Trophoblast cell (in vitro differentiated cells and primary cell): ENCODE results near the gene NBAS.

ENCODE experiments used
- DNase-seq, 2 donors: peaks; one replicate each; pipeline ENCODE4 v3.0.0-alpha.2; 2016
- H2AFZ ChIP-seq: 2 replicates; pipeline ENCODE4 v1.6.1; 2013; ENCODE audit warnings: low read length, moderate library complexity, mild to moderate bottlenecking; ENCODE audit not compliant: insufficient read depth, poor library complexity
- H2AK5ac ChIP-seq: 2 replicates; pipeline ENCODE4 v1.6.1; 2013; ENCODE audit warnings: mild to moderate bottlenecking, low read length
- H2BK120ac ChIP-seq: 2 replicates; pipeline ENCODE4 v1.6.1; 2013; ENCODE audit warnings: low read length, mild to moderate bottlenecking, moderate library complexity; ENCODE audit not compliant: insufficient read depth, poor library complexity
- H2BK12ac ChIP-seq: 2 replicates; pipeline ENCODE4 v1.6.1; 2013; ENCODE audit warnings: mild to moderate bottlenecking, low read length, moderate library complexity
- H2BK5ac ChIP-seq: 2 replicates; pipeline ENCODE4 v1.6.1; 2013; ENCODE audit warnings: low read length, low read depth, moderate library complexity, mild to moderate bottlenecking; ENCODE audit not compliant: poor library complexity
- H3K14ac ChIP-seq: 2 replicates; pipeline ENCODE4 v1.6.1; 2013; ENCODE audit warnings: mild to moderate bottlenecking, low read length
- H3K18ac ChIP-seq: 2 replicates; pipeline ENCODE4 v1.6.1; 2013; ENCODE audit warnings: mild to moderate bottlenecking, low read length
- H3K23ac ChIP-seq: 2 replicates; pipeline ENCODE4 v1.6.1; 2013; ENCODE audit warnings: low read length
- H3K27ac ChIP-seq: 2 replicates; pipeline ENCODE4 v1.5.1; 2013; ENCODE audit warnings: low read depth, mild to moderate bottlenecking, inconsistent platforms, low read length, moderate library complexity
- H3K27me3 ChIP-seq: 2 replicates; pipeline ENCODE4 v1.6.1; 2013; ENCODE audit warnings: inconsistent platforms, mild to moderate bottlenecking, low read length, moderate library complexity; ENCODE audit not compliant: insufficient read depth
- H3K36me3 ChIP-seq, 2 experiments: 1 replicate in 1 of 2; 2 replicates in 1 of 2; pipeline ENCODE4 v1.6.1; 2013; ENCODE audit warnings: low read length in 2 of 2, mild to moderate bottlenecking in 2 of 2, moderate library complexity in 1 of 2; ENCODE audit not compliant: insufficient read depth in 2 of 2, control insufficient read depth in 1 of 2
- H3K4ac ChIP-seq: 2 replicates; pipeline ENCODE4 v1.6.1; 2013; ENCODE audit warnings: low read depth, mild to moderate bottlenecking, low read length, moderate library complexity
- H3K4me1 ChIP-seq, 2 experiments: 1 replicate in 1 of 2; 2 replicates in 1 of 2; pipeline ENCODE4 v1.6.1; 2013; ENCODE audit warnings: low read length in 2 of 2, mild to moderate bottlenecking in 2 of 2, moderate library complexity in 1 of 2; ENCODE audit not compliant: insufficient read depth in 2 of 2, control insufficient read depth in 1 of 2
- H3K4me2 ChIP-seq: 2 replicates; pipeline ENCODE4 v1.6.1; 2013; ENCODE audit warnings: inconsistent platforms, mild to moderate bottlenecking, low read length, moderate library complexity
- H3K4me3 ChIP-seq: 2 replicates; pipeline ENCODE4 v1.5.1; 2013; ENCODE audit warnings: mild to moderate bottlenecking, low read depth, low read length, inconsistent platforms
- H3K79me1 ChIP-seq: one replicate; pipeline ENCODE4 v1.6.1; 2013; ENCODE audit warnings: low read length
- H3K79me2 ChIP-seq: 2 replicates; pipeline ENCODE4 v1.6.1; 2013; ENCODE audit warnings: low read length, mild to moderate bottlenecking; ENCODE audit not compliant: control insufficient read depth, insufficient read depth, poor library complexity
- H3K9ac ChIP-seq: 2 replicates; pipeline ENCODE4 v1.6.1; 2013; ENCODE audit warnings: mild to moderate bottlenecking, low read length
- H3K9me3 ChIP-seq: 2 replicates; pipeline ENCODE4 v1.6.1; 2013; ENCODE audit warnings: low read depth, mild to moderate bottlenecking, control low read depth, inconsistent platforms, low read length; ENCODE audit not compliant: insufficient read depth
- H4K12ac ChIP-seq: 2 replicates; pipeline ENCODE4 v1.6.1; 2013; ENCODE audit warnings: low read depth, mild to moderate bottlenecking, low read length, moderate library complexity
- H4K8ac ChIP-seq: 2 replicates; pipeline ENCODE4 v1.6.1; 2013; ENCODE audit warnings: low read depth, mild to moderate bottlenecking, low read length, moderate library complexity
- H4K91ac ChIP-seq: one replicate; pipeline ENCODE4 v1.6.1; 2013; ENCODE audit warnings: low read depth, mild to moderate bottlenecking, low read length, moderate library complexity
- WGBS: extraction: QIAGEN DNeasy Blood & Tissue Kit; methylation state at CpG from one replicate; pipeline ENCODE4 v1.1.7; 2013; ENCODE audit warnings: missing lambda C conversion rate; ENCODE audit not compliant: insufficient read length, insufficient coverage; ENCODE audit errors: extremely low coverage; 5-methylcytosine and 5-hydroxymethylcytosine counted together

NBAS gene

DNA sequence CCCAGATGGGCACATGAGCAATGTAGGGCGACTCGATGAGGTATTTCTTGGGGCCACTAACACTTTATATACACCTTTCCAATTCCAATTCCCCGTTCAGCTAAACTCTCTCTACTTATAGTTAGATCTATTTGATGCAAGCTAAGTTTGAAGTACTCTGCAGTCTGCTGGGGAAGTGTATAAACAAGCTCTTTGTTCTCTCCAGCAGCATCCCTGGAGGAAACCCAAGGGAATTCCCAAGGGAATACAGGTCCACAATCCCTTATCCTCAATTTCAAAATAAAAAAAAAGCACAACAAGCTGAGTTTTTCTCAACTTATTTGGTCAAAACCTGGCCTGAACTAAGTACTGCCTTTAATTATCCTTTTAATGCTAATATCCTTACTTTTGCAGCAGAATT lies 433.3 kb downstream of the NBAS start:
- no peaks in the 10 kb centered on the region for H3K27me3 ChIP-seq
- DNase-seq, result no peak
- H2BK12ac ChIP-seq, result no peak overlapping the region
- H3K79me2 ChIP-seq, result no peaks in the 10 kb centered on the region
- no peak overlapping the region for H3K4ac ChIP-seq
- WGBS, result no CpG with 5 or more reads among the region's 3 CpGs
- no peak overlapping the region for H4K12ac ChIP-seq
- H3K4me2 ChIP-seq, result no peak overlapping the region
- H3K36me3 ChIP-seq, result no peaks in the 10 kb centered on the region
- no peak overlapping the region for H3K9ac ChIP-seq
- H4K8ac ChIP-seq, result no peak overlapping the region
- H3K4me1 ChIP-seq, result no peaks in the 10 kb centered on the region
- H3K23ac ChIP-seq, result no peak overlapping the region
- no peaks in the 10 kb centered on the region for H3K79me1 ChIP-seq
- no peak overlapping the region for H2BK5ac ChIP-seq
- no peak overlapping the region for H4K91ac ChIP-seq
- H2AK5ac ChIP-seq, result no peak overlapping the region
- H3K4me3 ChIP-seq, result no peak overlapping the region
- no peak overlapping the region for H2BK120ac ChIP-seq
- no peak overlapping the region for H2AFZ ChIP-seq
- peaks cover 3% of the 10 kb centered on the region for H3K9me3 ChIP-seq
- H3K27ac ChIP-seq, result no peak overlapping the region
- H3K14ac ChIP-seq, result no peak overlapping the region
- no peak overlapping the region for H3K18ac ChIP-seq

DNA sequence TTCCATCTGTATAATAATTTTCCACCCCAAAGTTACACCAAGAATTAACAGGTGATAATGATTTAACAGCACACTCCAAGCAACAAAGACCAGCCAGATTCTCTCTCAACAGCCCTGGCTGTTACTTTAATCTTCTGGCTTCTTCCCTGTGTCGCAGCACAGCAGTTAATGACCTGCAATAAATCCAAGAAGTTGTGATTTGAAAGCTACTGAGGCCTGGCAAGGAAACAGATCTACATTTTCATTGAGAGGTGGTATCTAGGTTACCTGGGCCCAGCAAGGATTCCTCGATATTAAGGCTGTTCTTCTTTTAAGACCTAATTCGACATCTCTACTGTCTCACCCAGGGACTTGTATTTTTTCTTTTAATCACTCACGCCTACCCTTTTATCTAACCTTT lies 433.8 kb downstream of the NBAS start:
- Histone ChIP-seq H4K12ac (no peak overlapping the region), H4K8ac (no peak overlapping the region), H3K14ac (no peak overlapping the region), H3K9ac (no peak overlapping the region), H3K4me1 (no peaks in the 10 kb centered on the region), H3K79me2 (no peaks in the 10 kb centered on the region), H3K4me3 (no peak overlapping the region), H3K27me3 (no peaks in the 10 kb centered on the region), H3K4me2 (no peak overlapping the region), H2AK5ac (no peak overlapping the region), H3K23ac (no peak overlapping the region), H2BK5ac (no peak overlapping the region), H3K9me3 (peaks cover 3% of the 10 kb centered on the region), H2BK12ac (no peak overlapping the region), H2AFZ (no peak overlapping the region), H3K36me3 (no peaks in the 10 kb centered on the region), H3K18ac (no peak overlapping the region), H3K79me1 (no peaks in the 10 kb centered on the region), H3K4ac (no peak overlapping the region), H3K27ac (no peak overlapping the region), H4K91ac (no peak overlapping the region), H2BK120ac (no peak overlapping the region)
- WGBS, result no CpG with 5 or more reads among the region's 4 CpGs
- no peak for DNase-seq

DNA sequence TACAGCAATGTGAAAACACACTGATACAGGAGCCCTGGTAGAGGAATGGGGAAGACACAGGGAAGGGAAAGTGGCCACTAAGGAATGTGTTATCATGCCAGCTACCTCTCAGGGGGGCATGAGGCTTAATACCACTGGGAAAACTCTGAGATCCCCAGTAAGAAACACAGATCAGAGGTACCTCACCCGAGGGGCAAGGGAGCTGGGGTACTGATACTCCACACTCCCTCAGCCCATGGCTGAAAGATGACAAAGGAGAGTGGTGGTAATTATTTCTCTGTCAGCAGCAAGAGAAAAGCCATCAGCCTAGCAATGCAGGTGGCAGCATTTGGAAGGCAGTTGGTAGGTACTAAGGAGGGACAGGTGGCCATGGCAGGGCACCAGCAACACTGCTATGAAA lies 434.8 kb downstream of the NBAS start:
- WGBS, result no CpG with 5 or more reads among the region's 1 CpG
- no peaks in the 10 kb centered on the region for H3K4me1 ChIP-seq
- no peak overlapping the region for H2AFZ ChIP-seq
- H2BK5ac ChIP-seq, result no peak overlapping the region
- no peak overlapping the region for H3K4ac ChIP-seq
- H3K79me1 ChIP-seq, result no peaks in the 10 kb centered on the region
- H3K27me3 ChIP-seq, result no peaks in the 10 kb centered on the region
- no peak overlapping the region for H2BK120ac ChIP-seq
- H3K36me3 ChIP-seq, result no peaks in the 10 kb centered on the region
- H4K12ac ChIP-seq, result no peak overlapping the region
- H2AK5ac ChIP-seq, result no peak overlapping the region
- H3K27ac ChIP-seq, result no peak overlapping the region
- no peak overlapping the region for H3K14ac ChIP-seq
- no peaks in the 10 kb centered on the region for H3K79me2 ChIP-seq
- no peak for DNase-seq
- H3K4me3 ChIP-seq, result no peak overlapping the region
- no peak overlapping the region for H4K8ac ChIP-seq
- no peak overlapping the region for H4K91ac ChIP-seq
- no peak overlapping the region for H3K9ac ChIP-seq
- H3K18ac ChIP-seq, result no peak overlapping the region
- H3K4me2 ChIP-seq, result no peak overlapping the region
- no peak overlapping the region for H3K23ac ChIP-seq
- H2BK12ac ChIP-seq, result no peak overlapping the region
- H3K9me3 ChIP-seq, result peaks cover 3% of the 10 kb centered on the region

DNA sequence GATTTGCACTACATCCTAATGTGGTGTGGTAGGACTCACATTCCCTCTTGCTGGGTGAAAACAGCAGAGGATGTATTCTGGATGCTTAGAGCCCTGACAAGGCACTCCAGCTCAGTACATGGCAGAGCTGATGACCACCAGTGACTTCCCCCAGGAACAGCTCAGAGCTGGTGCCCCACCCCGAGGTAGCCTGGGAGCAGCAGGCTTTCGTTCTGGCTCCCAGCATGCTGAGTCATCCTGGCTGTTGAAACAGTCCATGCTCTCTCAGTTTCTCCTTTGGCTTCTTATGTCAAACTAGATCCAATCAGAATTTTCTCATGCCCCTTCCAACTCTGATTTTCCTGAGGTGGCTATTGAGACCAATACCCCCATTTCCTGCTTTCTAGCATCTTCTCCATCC lies 438.2 kb downstream of the NBAS start:
- Histone ChIP-seq H3K18ac (no peak overlapping the region), H3K9ac (no peak overlapping the region), H2BK12ac (no peak overlapping the region), H2BK5ac (no peak overlapping the region), H4K91ac (no peak overlapping the region), H3K4me2 (no peak overlapping the region), H2AFZ (no peak overlapping the region), H3K14ac (peak overlapping the region; percentile 37), H3K4me3 (no peak overlapping the region), H3K27ac (no peak overlapping the region), H4K8ac (no peak overlapping the region), H3K27me3 (no peaks in the 10 kb centered on the region), H3K9me3 (peaks cover 3% of the 10 kb centered on the region), H2AK5ac (no peak overlapping the region), H3K36me3 (no peaks in the 10 kb centered on the region), H2BK120ac (no peak overlapping the region), H3K23ac (no peak overlapping the region), H3K79me1 (no peaks in the 10 kb centered on the region), H4K12ac (no peak overlapping the region), H3K4me1 (no peaks in the 10 kb centered on the region), H3K4ac (no peak overlapping the region), H3K79me2 (no peaks in the 10 kb centered on the region)
- DNase-seq, result no peak
- WGBS, result no CpG with 5 or more reads among the region's 2 CpGs
